Measurements from ENCODE around the gene ELOVL1. TPM values are rescaled to one million over a fixed set of nuclear protein-coding genes. Genes with fewer than 3 reads are reported as not detected.

Gene ELOVL1
- total and polyA plus RNA-seq, 2 of the 13 experiments (the other 11 are each of a cell fraction or from before 2014, with no cell fraction given): 55.2 to 77.4 TPM

DNA sequence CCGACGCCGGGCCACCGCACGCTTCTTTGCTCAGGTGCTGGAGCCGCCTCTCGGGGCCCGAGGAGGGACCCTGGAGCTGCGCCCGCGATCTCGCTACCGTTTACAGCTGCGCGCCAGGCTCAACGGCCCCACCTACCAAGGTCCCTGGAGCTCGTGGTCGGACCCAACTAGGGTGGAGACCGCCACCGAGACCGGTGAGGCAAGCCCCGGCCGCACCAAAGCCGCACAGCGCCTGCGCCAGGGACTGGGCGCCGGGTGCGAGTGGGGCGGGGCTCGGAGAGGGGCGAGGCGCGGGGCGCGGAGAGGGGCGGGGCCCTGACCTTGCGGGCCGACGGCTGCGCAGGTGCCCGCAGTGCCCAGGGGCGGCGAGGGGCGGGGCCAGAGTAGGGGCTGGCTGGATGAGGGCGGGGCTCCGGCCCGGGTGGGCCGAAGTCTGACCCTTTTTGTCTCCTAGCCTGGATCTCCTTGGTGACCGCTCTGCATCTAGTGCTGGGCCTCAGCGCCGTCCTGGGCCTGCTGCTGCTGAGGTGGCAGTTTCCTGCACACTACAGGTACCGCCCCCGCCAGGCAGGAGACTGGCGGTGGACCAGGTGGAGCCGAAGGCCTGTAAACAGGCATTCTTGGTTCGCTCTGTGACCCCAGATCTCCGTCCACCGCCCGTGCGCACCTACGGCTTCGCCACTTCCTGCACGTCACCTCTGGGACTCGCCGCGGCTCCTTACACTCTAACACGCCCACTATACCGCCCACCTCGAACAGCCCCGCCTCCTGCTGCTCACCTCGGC, 18.8 kb downstream of the ELOVL1 start (continued):
- TF ChIP-seq ZFP36L1 (CRISPR knock-in tag; IDR thresholded peaks at IDR 0.05): peak; percentile 89; the same call in 1 of the 2 replicates
- no peak for TF ChIP-seq SYNCRIP (IDR thresholded peaks at IDR 0.05; ENCODE audit: insufficient read depth, low read depth, low read length)
- TF ChIP-seq HMG20B (CRISPR knock-in tag; conservative IDR thresholded peaks at IDR 0.05): no peak
- peak; percentile 78; the same call in 1 of the 2 replicates for TF ChIP-seq ZSCAN21 (CRISPR knock-in tag; IDR thresholded peaks at IDR 0.05; ENCODE audit: borderline replicate concordance)
- peak; percentile 62; the same call in 1 of the 2 replicates for TF ChIP-seq ZNF563 (CRISPR knock-in tag; IDR thresholded peaks at IDR 0.05)
- TF ChIP-seq, protein P1, sequence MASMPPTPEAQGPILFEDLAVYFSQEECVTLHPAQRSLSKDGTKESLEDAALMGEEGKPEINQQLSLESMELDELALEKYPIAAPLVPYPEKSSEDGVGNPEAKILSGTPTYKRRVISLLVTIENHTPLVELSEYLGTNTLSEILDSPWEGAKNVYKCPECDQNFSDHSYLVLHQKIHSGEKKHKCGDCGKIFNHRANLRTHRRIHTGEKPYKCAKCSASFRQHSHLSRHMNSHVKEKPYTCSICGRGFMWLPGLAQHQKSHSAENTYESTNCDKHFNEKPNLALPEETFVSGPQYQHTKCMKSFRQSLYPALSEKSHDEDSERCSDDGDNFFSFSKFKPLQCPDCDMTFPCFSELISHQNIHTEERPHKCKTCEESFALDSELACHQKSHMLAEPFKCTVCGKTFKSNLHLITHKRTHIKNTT (CRISPR knock-in tag; IDR thresholded peaks at IDR 0.05): 0 out of 2 replicates have a peak, but pooled peaks have one; percentile 71
- TF ChIP-seq, protein P2, sequence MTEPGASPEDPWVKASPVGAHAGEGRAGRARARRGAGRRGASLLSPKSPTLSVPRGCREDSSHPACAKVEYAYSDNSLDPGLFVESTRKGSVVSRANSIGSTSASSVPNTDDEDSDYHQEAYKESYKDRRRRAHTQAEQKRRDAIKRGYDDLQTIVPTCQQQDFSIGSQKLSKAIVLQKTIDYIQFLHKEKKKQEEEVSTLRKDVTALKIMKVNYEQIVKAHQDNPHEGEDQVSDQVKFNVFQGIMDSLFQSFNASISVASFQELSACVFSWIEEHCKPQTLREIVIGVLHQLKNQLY (CRISPR knock-in tag; IDR thresholded peaks at IDR 0.05): no peak
- no peak for TF ChIP-seq NCOA5 (CRISPR knock-in tag; IDR thresholded peaks at IDR 0.05)
- TF ChIP-seq NRL (CRISPR knock-in tag; IDR thresholded peaks at IDR 0.05; ENCODE audit: borderline replicate concordance): no peak
- TF ChIP-seq U2AF1 (optimal IDR thresholded peaks at IDR 0.05; ENCODE audit: low read depth, low read length): no peak
- TF ChIP-seq, protein P3, sequence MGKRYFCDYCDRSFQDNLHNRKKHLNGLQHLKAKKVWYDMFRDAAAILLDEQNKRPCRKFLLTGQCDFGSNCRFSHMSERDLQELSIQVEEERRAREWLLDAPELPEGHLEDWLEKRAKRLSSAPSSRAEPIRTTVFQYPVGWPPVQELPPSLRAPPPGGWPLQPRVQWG (CRISPR knock-in tag; IDR thresholded peaks at IDR 0.05; ENCODE audit: borderline replicate concordance, low read depth): no peak
- TF ChIP-seq, protein P4, sequence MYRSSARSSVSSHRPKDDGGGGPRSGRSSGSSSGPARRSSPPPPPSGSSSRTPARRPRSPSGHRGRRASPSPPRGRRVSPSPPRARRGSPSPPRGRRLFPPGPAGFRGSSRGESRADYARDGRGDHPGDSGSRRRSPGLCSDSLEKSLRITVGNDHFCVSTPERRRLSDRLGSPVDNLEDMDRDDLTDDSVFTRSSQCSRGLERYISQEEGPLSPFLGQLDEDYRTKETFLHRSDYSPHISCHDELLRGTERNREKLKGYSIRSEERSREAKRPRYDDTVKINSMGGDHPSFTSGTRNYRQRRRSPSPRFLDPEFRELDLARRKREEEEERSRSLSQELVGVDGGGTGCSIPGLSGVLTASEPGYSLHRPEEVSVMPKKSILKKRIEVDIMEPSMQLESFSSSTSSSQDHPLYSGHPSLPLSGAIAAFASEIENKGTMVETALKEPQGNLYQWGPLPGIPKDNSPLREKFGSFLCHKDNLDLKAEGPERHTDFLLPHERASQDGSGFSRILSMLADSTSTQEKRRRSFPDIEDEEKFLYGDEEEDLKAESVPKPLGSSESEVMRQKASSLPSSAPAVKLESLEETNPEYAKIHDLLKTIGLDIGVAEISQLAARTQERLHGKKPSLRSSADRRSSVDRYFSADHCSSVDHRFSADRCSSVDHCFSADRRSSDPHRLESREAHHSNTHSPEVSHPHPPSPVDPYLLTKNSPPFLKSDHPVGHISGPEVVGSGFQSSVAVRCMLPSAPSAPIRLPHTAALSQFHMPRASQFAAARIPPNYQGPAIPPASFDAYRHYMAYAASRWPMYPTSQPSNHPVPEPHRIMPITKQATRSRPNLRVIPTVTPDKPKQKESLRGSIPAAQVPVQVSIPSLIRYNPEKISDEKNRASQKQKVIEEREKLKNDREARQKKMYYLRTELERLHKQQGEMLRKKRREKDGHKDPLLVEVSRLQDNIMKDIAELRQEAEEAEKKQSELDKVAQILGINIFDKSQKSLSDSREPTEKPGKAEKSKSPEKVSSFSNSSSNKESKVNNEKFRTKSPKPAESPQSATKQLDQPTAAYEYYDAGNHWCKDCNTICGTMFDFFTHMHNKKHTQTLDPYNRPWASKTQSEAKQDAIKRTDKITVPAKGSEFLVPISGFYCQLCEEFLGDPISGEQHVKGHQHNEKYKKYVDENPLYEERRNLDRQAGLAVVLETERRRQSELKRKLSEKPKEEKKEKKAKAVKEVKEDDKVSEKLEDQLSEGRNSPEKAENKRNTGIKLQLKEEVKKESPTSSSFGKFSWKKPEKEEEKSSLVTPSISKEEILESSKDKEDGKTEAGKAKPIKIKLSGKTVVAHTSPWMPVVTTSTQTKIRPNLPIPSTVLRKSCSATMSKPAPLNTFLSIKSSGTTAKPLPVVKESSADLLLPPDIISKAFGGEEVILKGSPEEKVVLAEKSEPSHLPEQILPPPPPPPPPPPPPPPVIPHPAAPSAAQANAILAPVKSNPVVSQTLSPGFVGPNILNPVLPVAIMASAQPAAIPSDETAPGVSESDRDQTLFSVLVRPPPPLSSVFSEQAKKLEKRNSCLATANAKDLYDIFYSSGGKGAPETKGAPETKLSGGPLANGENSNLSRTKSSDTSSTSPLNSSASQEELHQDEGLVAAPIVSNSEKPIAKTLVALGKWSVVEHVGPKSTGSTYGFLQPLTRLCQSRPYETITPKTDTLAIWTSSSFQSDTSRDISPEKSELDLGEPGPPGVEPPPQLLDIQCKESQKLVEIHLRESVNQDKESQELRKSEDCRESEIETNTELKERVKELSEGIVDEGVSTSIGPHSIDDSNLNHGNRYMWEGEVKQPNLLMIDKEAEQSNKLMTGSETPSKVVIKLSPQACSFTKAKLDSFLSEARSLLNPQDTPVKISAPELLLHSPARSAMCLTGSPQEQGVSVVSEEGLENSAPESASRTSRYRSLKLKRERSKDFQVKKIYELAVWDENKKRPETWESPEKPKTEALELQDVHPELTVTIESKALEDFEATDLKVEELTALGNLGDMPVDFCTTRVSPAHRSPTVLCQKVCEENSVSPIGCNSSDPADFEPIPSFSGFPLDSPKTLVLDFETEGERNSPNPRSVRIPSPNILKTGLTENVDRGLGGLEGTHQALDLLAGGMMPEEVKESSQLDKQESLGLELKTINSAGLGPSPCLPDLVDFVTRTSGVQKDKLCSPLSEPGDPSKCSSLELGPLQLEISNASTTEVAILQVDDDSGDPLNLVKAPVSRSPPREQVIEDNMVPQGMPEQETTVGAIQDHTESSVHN (CRISPR knock-in tag; IDR thresholded peaks at IDR 0.05): peak; percentile 4; the same call in 1 of the 2 replicates
- TF ChIP-seq FOSL2 (CRISPR knock-in tag; IDR thresholded peaks at IDR 0.05): peak; percentile 10; the same call in 1 of the 2 replicates
- TF ChIP-seq PPARG (CRISPR knock-in tag; conservative IDR thresholded peaks at IDR 0.05): peak; percentile 11; the same call in 1 of the 2 replicates
- TF ChIP-seq PTBP1 (IDR thresholded peaks at IDR 0.05; ENCODE audit: low read depth, low read length, poor library complexity, severe bottlenecking): no peak
- TF ChIP-seq ZFAT (CRISPR knock-in tag; conservative IDR thresholded peaks at IDR 0.05): no peak
- no peak for TF ChIP-seq ZNF564 (CRISPR knock-in tag; IDR thresholded peaks at IDR 0.05)
